Choroid plexus epithelial cell (primary cell): ENCODE results near the gene SPARCL1.
A peak's percentile ranks its signal among the peaks of the same experiment; 100 is the strongest.

Source experiments
- DNase-seq: peaks from one replicate; pipeline ENCODE4 v3.0.0-alpha.2; 2010; ENCODE audit warnings: low read depth
- H3K4me3 ChIP-seq: 2 replicates; pipeline ENCODE4 v1.5.1; 2011; ENCODE audit warnings: low read depth, mild to moderate bottlenecking, control low read depth, low read length, moderate library complexity
- CTCF ChIP-seq: conservative IDR thresholded peaks from 2 replicates; pipeline ENCODE4 v1.5.1; 2011; ENCODE audit warnings: low read depth, mild to moderate bottlenecking, control low read depth, inconsistent platforms, low read length, moderate library complexity

The SPARCL1 gene

DNA sequence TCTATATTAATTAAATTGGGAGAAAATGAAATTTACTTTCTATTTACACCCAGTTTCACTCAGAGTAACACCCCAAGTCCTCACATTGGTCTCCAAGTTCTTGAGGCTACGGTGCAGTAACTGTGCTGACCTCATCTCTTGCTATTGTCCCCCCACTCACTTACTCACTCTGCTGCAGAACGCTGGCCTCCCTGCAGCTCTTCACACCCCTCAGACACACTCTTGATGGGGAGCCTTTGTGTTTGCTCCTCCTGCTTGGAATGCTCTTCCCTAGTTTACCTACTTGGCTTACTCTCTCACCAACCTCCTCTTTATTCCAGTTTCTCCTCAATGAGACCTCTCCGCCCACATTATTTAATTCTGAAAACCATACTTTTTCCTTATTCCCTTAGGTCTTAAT is 22.2 kb upstream of the SPARCL1 start:
- DNase-seq, result no peak
- TF ChIP-seq CTCF, result no peak
- H3K4me3 ChIP-seq, result no peak overlapping the region

GRCh38 chr4:87547016-87547708 is 18.0 kb upstream of the SPARCL1 start:
- no peak for DNase-seq
- H3K4me3 ChIP-seq, result no peak overlapping the region
- no peak for TF ChIP-seq CTCF

- H3K4me3 ChIP-seq, result no peak overlapping the region
- no peak for DNase-seq
- no peak for TF ChIP-seq CTCF
Observed at GRCh38 chr4:87545052-87545451, 15.9 kb upstream of the SPARCL1 start.

GRCh38 chr4:87543835-87544461 is 14.8 kb upstream of the SPARCL1 start:
- no peak overlapping the region for H3K4me3 ChIP-seq
- peak; percentile 85 for DNase-seq
- peak; percentile 76 for TF ChIP-seq CTCF

DNA sequence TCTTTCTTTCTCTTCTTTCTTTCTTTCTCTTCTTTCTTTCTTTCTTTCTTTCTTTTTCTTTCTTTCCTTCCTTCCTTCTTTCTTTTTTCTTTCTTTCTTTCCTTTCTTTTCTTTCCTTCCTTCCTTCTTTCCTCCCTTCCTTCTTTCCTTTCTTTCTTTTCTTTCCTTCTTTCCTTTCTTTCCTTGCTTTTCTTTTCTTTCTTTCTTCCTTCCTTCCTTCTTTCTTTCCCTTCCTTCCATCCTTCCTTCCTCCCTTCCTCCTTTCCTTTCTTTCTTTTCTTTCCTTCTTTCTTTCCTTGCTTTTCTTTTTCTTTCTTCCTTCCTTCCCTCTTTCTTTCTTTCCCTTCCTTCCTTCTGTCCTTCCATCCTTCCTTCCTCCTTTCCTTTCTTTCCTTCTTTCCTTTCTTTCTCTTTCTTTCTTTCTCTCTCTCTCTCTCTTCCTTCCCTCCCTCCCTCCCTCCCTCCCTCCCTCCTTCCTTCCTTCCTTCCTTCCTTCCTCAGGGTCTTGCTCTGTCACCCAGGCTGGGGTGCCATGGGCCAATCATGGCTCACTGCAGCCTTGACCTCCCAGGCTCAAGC is 13.6 kb upstream of the SPARCL1 start:
- no peak for DNase-seq
- no peak overlapping the region for H3K4me3 ChIP-seq
- no peak for TF ChIP-seq CTCF

DNA sequence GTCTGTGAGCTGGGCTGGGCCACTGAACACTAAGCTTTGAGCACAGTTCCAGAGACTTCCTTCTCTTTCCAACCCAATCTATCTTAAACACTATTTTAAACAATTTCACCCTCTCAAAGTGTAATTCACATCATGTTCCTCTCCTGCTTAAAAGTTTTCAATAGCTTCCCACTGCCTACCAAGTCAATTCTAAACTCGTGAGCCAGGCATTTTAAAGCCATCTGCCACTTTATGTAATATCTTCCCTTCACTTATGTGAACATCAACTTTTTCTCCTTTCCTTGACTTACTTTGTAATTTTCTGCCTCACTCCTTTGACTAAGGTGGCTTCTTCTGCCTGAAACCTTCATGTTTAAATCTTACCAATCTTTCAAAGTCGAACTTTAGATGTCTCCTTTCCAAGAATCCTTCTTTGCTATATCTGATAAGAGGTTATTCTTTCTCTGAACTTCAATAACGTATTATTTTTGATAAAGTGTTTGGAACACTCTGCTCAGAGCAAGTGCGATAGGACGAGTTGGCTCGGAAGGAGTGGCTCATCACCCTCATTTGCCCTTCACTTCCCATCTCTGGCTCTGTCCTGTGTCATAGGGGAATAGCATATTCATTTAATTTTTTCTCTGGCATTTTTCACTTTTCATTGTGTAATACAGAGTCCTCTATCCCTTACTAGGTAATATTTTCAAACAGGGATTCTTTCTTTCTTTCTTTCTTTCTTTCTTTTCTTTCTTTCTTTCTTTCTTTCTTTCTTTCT is 13.0 kb upstream of the SPARCL1 start:
- TF ChIP-seq CTCF, result no peak
- no peak for DNase-seq
- H3K4me3 ChIP-seq, result no peak overlapping the region
